ENCODE results near the gene MORC4.

- TF ChIP-seq, protein P1, sequence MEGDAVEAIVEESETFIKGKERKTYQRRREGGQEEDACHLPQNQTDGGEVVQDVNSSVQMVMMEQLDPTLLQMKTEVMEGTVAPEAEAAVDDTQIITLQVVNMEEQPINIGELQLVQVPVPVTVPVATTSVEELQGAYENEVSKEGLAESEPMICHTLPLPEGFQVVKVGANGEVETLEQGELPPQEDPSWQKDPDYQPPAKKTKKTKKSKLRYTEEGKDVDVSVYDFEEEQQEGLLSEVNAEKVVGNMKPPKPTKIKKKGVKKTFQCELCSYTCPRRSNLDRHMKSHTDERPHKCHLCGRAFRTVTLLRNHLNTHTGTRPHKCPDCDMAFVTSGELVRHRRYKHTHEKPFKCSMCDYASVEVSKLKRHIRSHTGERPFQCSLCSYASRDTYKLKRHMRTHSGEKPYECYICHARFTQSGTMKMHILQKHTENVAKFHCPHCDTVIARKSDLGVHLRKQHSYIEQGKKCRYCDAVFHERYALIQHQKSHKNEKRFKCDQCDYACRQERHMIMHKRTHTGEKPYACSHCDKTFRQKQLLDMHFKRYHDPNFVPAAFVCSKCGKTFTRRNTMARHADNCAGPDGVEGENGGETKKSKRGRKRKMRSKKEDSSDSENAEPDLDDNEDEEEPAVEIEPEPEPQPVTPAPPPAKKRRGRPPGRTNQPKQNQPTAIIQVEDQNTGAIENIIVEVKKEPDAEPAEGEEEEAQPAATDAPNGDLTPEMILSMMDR (IDR thresholded peaks at IDR 0.05), result no peak
- no peak for TF ChIP-seq RFX5 (IDR thresholded peaks at IDR 0.05)
- no peak for TF ChIP-seq USF2 (IDR thresholded peaks at IDR 0.05)
- 0 out of 3 replicates have a peak, but pooled peaks have one; percentile 24 for TF ChIP-seq BCL3 (IDR thresholded peaks at IDR 0.05)
- no peak for TF ChIP-seq MYC (IDR thresholded peaks at IDR 0.05; ENCODE audit: borderline replicate concordance, low read length)
- no peak for TF ChIP-seq ESRRA (IDR thresholded peaks at IDR 0.05; ENCODE audit: borderline replicate concordance, low read length)
- peak; percentile 58 to 92; a peak in 3 of 5 replicates for TF ChIP-seq EP300 (IDR thresholded peaks at IDR 0.05)
- TF ChIP-seq, protein P2, sequence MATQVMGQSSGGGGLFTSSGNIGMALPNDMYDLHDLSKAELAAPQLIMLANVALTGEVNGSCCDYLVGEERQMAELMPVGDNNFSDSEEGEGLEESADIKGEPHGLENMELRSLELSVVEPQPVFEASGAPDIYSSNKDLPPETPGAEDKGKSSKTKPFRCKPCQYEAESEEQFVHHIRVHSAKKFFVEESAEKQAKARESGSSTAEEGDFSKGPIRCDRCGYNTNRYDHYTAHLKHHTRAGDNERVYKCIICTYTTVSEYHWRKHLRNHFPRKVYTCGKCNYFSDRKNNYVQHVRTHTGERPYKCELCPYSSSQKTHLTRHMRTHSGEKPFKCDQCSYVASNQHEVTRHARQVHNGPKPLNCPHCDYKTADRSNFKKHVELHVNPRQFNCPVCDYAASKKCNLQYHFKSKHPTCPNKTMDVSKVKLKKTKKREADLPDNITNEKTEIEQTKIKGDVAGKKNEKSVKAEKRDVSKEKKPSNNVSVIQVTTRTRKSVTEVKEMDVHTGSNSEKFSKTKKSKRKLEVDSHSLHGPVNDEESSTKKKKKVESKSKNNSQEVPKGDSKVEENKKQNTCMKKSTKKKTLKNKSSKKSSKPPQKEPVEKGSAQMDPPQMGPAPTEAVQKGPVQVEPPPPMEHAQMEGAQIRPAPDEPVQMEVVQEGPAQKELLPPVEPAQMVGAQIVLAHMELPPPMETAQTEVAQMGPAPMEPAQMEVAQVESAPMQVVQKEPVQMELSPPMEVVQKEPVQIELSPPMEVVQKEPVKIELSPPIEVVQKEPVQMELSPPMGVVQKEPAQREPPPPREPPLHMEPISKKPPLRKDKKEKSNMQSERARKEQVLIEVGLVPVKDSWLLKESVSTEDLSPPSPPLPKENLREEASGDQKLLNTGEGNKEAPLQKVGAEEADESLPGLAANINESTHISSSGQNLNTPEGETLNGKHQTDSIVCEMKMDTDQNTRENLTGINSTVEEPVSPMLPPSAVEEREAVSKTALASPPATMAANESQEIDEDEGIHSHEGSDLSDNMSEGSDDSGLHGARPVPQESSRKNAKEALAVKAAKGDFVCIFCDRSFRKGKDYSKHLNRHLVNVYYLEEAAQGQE (IDR thresholded peaks at IDR 0.05), result no peak
- no peak for TF ChIP-seq POLR2A (IDR thresholded peaks at IDR 0.05; ENCODE audit: low read length)
- TF ChIP-seq ZFP36 (IDR thresholded peaks at IDR 0.05; ENCODE audit: borderline replicate concordance, partially characterized antibody), result no peak
- no peak for TF ChIP-seq PBX3 (IDR thresholded peaks at IDR 0.05)
- no peak for TF ChIP-seq PHF8 (IDR thresholded peaks at IDR 0.05; ENCODE audit: borderline replicate concordance, low read depth)
These were observed 64.8 kb downstream of the MORC4 start for GRCh38 chrX:106935175-106935574.
